ENCODE results near the gene CMTM8.
"Not testable (repeated sequence)": the region's sequence is repeated elsewhere in the genome, so short reads cannot be mapped to it uniquely, and the experiment has no call there.

The CMTM8 gene

GRCh38 chr3:32238453-32239306 is at the start of gene CMTM8:
TSS of gene CMTM8 (plus strand) at chr3:32238680. CDS start at chr3:32238973, 293 bp downstream.
- DNase-seq (ENCODE audit: low spot score), result peak; percentile 25

GRCh38 chr3:32189693-32190092 is 48.8 kb upstream of the CMTM8 start:
- no peak for DNase-seq (ENCODE audit: low spot score)

- not testable (repeated sequence) for DNase-seq (ENCODE audit: low spot score)
Measured at GRCh38 chr3:32190556-32190955, 47.9 kb upstream of the CMTM8 start.

DNA sequence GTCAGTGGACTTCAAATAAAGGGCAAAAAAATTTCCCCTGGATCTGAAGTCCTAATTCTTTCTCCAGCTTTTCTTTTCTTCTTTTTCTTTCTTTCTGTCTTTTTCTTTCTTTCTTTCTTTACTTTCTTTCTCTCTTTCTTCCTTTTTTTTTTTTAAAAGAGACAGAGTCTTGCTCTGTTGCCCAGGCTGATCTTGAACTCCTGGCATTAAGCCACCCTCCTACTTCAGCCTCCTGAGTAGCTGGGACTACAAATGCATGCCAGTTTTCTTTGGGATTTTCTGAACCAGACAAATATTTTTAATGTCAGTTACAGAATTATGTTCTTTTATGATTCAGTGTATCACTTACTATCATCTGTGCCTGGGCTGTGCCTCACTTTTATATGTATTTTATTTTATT is 45.4 kb upstream of the CMTM8 start:
- DNase-seq (ENCODE audit: low spot score), result no peak

DNA sequence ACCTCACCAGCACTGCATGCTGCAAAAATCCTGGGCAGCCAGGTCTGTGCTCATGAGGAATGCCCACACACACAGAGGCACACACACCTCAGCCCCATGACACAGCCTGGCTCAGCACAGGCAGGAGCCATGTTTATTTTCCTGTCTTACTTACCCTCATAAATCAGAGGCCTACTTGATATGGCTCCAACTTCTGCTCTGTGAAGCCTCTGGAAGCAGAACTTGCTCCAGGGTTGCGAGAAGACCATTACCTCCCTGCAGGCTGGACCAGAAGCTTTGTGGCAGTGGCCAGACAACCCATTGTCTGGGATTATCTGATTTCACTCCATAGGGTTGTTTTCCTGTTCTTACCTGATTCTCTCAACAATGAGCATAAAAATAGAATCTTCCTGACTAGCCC is 43.8 kb upstream of the CMTM8 start:
- DNase-seq (ENCODE audit: low spot score), result no peak

DNA sequence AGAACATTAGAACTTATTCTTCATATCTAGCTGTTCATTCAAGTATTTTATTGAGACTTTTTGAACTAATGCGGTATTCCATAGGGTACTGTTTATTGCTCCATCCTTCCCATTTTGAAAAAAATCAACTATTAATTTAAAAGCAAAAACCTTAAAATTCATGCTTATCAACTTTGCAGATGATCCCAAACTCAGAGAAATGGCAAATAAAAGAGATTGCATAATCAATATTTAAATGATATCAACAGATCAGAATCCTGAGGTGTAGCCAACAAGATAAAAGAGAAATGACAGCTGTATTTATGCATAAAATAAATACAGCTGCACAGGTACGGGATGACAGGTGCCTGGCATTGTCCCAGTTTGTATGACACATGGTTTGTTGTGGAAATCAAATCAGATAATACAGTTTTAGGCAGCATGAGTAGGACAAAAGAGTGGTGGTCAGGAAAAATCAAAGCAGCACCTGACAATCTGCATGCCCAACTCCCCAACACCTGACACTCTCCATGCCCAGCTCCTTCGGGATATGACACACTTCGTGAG is 42.4 kb upstream of the CMTM8 start:
- no peak for DNase-seq (ENCODE audit: low spot score)

DNA sequence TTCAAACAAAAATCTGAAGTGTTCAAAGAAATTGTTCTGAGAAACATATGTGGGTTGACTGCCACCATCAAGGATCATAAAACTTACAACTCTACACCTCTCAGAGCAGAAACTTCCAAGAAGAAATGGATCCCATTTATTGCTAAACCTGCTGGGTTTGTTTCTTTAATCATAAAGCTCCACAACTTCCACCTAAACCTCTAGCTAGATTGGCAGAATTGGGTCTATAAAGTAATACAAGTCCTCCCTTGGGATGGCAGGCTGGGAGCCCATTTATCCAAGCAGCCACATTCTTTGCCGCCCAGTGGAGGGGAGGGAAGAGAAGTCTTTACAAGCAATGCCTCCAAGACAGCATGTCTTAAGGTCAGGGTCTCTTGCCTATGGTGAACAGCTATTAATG is 40.5 kb upstream of the CMTM8 start:
- no peak for DNase-seq (ENCODE audit: low spot score)

GRCh38 chr3:32198714-32199113 is 39.8 kb upstream of the CMTM8 start:
- no peak for DNase-seq (ENCODE audit: low spot score)

DNA sequence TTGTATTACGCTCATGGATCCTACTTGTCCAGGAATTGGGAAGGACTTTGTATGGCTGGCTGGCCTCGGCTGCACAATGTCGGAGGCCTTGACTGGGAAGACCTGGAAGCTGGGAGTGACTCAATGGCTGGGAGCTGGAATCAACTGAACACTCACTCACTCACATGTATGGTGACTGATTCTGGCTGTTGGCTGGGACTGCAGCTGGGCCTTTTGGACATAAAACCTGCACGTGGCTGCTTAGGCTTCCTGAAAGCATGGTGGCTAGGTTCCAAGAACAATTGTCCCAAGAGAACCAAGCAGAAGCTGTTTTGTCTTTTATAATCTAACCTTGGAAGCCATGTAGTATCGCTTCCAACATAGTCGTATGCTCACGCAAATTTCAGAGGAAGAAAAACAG is 38.0 kb upstream of the CMTM8 start:
- DNase-seq (ENCODE audit: low spot score), result no peak

GRCh38 chr3:32200992-32201758 is 37.3 kb upstream of the CMTM8 start:
- DNase-seq (ENCODE audit: low spot score), result no peak

DNA sequence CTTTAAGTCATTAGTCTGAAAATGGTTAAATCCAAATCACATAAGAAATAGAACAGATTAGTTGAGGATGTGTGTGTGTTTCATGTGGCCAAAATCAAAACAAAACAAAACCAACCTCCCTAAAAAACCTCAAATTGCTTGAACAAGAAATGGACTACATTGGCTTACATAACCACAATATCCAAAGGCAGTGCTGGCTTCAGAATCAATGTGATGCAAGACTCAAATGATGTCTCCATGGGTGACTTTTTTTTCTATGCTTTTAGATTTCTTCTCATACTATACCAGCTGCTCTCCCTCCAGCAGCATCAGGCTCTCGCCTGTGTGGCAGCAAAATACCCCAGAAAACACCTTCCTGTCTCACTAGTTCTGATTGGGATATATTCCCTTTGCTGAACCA is 36.0 kb upstream of the CMTM8 start:
- DNase-seq (ENCODE audit: low spot score), result no peak

DNA sequence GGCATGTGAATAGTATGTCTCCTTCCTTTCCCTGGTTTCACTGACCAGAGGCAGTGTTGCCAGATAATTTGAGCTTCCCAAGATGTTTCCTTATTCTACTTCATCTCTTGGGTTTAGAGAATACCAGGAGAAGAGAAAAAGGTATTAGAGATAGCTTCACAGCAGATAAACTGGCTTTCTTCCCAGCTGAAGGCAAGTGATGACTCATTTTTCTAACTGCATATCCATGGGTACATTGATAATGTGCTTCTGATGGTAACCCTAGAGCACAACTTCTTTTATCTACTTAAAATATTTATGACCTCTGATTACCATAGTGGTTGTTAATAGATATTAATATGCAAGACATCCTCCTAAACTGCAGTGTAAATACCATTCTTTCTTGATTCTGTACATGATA is 34.6 kb upstream of the CMTM8 start:
- no peak for DNase-seq (ENCODE audit: low spot score)

DNA sequence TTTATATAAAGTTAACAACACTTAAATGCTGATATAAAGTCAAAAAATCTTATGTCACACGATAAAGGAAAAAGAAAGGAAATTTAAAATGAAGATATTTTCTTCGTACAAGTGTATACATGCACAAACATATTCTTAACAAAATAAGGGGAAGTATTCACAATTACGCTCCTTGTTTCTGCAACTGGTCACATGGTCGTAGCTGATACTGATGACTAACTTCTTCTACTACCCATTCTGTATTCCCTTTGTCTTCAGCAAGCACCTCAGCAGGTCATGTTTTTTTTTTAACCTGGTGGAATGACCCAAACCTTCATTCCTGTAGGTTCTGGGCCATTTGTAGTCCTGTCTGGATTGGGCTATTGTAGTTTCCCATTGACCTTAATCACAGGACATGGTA is 30.0 kb upstream of the CMTM8 start:
- no peak for DNase-seq (ENCODE audit: low spot score)

DNA sequence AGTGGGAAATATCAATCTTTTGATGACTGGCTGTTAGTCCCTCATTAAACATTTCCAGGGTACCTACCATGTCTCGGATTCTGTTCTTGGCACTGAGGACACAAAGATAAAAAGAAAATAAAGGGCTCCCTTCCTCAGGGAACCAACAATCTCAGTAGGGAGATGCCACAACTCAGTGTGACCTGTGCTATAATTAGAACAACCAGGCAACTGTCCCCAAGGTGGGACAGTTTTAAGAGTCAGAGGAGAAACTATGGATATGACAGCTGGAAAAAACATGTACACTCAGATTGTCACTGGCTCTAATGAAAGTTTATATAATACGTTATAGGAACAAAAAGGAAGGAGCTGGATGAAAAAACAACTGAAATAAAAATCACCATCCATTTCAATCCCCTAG is 23.3 kb upstream of the CMTM8 start:
- no peak for DNase-seq (ENCODE audit: low spot score)

GRCh38 chr3:32216172-32216783 is 22.2 kb upstream of the CMTM8 start:
- DNase-seq (ENCODE audit: low spot score), result no peak

DNA sequence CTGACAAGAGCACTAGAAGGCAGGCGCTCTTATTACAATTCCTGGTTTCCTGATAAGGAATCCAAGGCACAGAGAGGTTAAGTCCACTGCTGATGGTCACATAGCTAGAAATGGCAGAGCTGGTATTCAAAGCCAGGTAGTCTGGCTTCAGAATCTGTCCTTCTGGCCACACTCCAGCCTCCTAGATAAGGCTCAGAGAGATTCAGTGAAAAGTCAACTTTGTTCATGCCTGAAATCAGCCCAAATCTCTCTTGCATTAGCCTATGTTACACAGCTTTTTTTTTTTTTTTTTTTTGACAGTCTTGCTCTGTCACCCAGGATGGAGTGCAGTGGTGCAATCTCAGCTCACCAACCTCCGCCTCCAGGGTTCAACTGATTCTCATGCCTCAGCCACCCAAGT is 21.1 kb upstream of the CMTM8 start:
- no peak for DNase-seq (ENCODE audit: low spot score)

DNA sequence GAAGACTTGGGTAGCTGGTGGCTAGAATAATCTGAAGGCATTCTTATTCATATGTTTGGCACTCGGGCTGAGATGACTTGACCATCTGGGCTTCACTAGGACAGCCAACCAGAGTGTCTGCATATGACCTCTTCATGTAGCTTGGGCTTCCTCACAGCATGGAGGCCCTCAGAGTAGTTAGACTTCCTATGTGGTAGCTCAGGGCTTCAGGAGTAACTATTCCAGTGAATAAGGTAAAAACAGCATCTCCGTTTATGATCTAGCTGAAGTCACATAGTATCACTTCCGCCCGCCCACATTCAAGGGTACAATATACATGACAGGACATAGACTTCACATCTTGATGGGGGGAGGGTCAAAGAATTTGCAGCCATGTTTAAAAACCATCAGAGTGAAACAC is 18.9 kb upstream of the CMTM8 start:
- DNase-seq (ENCODE audit: low spot score), result no peak

DNA sequence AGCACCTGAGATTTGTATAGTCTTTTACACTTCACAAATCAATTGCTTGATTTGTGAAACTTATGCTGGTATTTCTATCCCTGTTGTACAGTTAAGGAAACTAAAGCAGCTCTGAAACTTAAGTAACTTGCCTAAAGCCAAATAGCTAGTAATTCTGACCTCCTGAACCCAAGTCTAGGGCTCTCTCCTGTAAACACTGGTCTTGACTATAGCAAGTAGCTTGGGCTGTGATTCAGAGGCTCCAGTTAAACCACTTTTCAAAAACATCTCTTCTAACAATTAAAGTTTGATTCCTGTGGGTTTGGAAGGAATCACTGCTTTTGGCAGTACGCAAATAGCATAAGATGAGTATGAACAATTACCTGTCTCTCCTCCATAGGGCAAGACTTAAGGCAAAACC is 18.5 kb upstream of the CMTM8 start:
- no peak for DNase-seq (ENCODE audit: low spot score)

- no peak for DNase-seq (ENCODE audit: low spot score)
Measured at GRCh38 chr3:32222950-32223349, 15.5 kb upstream of the CMTM8 start.

- no peak for DNase-seq (ENCODE audit: low spot score)
Measured at GRCh38 chr3:32224016-32224516, 14.4 kb upstream of the CMTM8 start.

DNA sequence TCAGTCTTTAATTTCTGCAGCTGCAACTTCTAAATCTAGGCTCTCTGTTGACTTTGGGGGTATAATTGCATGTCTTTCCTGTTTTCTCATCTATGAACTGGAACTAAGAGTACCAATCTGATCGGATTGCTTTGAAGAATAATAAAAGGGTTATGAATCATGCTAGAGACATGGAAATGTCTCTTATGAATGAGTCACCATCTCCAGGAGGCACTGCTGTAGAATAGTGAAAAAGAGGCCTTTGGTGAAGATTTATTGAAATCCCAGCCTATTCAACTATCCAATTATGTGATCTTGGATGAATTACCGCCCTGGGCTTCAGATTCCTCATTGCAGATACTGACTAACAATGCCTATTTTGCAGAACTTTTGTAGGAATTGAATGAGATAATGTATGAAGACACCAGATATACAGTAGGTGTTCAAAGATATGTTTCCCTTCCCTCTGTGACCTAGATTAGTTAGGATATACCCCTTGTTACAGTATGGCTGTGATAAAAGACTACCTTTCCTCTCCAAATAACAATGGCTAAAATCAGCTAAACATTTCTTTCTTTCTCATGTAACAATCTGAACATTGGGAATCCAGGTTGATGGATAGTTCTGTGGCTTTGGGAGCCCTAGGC is 11.5 kb upstream of the CMTM8 start:
- peak; percentile 7 for DNase-seq (ENCODE audit: low spot score)

GRCh38 chr3:32228743-32229142 is 9.7 kb upstream of the CMTM8 start:
- DNase-seq (ENCODE audit: low spot score), result not testable (repeated sequence)
